SU-DHL-6 (cell line): ENCODE results near the gene CUL7.

ENCODE experiments used
- H2AFZ ChIP-seq: fragments of 200-600 bp; sonication (generic); 2 replicates; pipeline ENCODE4 v1.6.1; 2014; ENCODE audit warnings: low read depth, mild to moderate bottlenecking, moderate library complexity, mixed read lengths, antibody characterized with exemption, low read length; ENCODE audit not compliant: severe bottlenecking
- H3F3A ChIP-seq: fragments of 200-600 bp; shearing (Covaris generic); 2 replicates; pipeline ENCODE4 v1.6.0; 2016; ENCODE audit warnings: antibody characterized with exemption, mild to moderate bottlenecking; ENCODE audit not compliant: insufficient read depth
- H3K27ac ChIP-seq: fragments of 200-600 bp; sonication (generic); 2 replicates; pipeline ENCODE4 v1.5.1; 2016; ENCODE audit warnings: low read depth, mild to moderate bottlenecking, low read length, moderate library complexity, mixed read lengths
- H3K27me3 ChIP-seq: fragments of 200-600 bp; sonication (generic), shearing (Covaris generic); 2 replicates; pipeline ENCODE4 v1.6.0; 2014; ENCODE audit warnings: mild to moderate bottlenecking, low read length
- H3K36me3 ChIP-seq: fragments of 200-600 bp; sonication (generic); 2 replicates; pipeline ENCODE4 v1.6.1; 2014; ENCODE audit warnings: mild to moderate bottlenecking, low read length, mixed read lengths
- H3K4me2 ChIP-seq: fragments of 300-600, 200-600 bp; shearing (Covaris generic), sonication (generic); 2 replicates; pipeline ENCODE4 v1.6.0; 2014; ENCODE audit warnings: low read length, low read depth, mild to moderate bottlenecking; ENCODE audit not compliant: poor library complexity, severe bottlenecking
- H3K4me3 ChIP-seq: fragments of 200-600 bp; sonication (generic); 2 replicates; pipeline ENCODE4 v1.5.1; 2014; ENCODE audit warnings: antibody characterized with exemption, low read length, mild to moderate bottlenecking, mixed read lengths; ENCODE audit not compliant: insufficient read depth, poor library complexity, severe bottlenecking
- H3K79me2 ChIP-seq: fragments of 200-600 bp; sonication (generic); 2 replicates; pipeline ENCODE4 v1.6.1; 2014; ENCODE audit warnings: mild to moderate bottlenecking, low read length, moderate library complexity; ENCODE audit not compliant: insufficient read depth
- H3K9ac ChIP-seq: fragments of 200-600 bp; sonication (generic); 2 replicates; pipeline ENCODE4 v1.7.0; 2014; ENCODE audit warnings: mild to moderate bottlenecking, low read length
- H3K9me2 ChIP-seq: fragments of 200-600 bp; sonication (generic); replicated peaks from 2 replicates; pipeline ENCODE4 v1.6.1; 2014; ENCODE audit warnings: low read length; ENCODE audit not compliant: insufficient read depth
- H3K9me3 ChIP-seq: fragments of 200-600 bp; sonication (generic); 2 replicates; pipeline ENCODE4 v1.6.1; 2014; ENCODE audit warnings: low read length, mixed read lengths; ENCODE audit not compliant: insufficient read depth
- H4K20me1 ChIP-seq: fragments of 200-600 bp; sonication (generic); 2 replicates; pipeline ENCODE4 v1.6.1; 2014; ENCODE audit warnings: low read depth, mild to moderate bottlenecking, antibody characterized with exemption, low read length, moderate library complexity, mixed read lengths
- CTCF ChIP-seq: fragments of 200-600 bp; sonication (generic); IDR thresholded peaks from one replicate; pipeline ENCODE4 v1.5.1; 2017; ENCODE audit warnings: antibody characterized with exemption, mild to moderate bottlenecking, low read length, moderate library complexity; ENCODE audit not compliant: insufficient read depth, poor library complexity, severe bottlenecking
- EZH2phosphoT487 ChIP-seq: fragments of 200-600 bp; sonication (generic), shearing (Covaris generic); conservative IDR thresholded peaks from 2 replicates; pipeline ENCODE4 v1.6.1; 2018; ENCODE audit warnings: mild to moderate bottlenecking, antibody characterized with exemption, low read length, moderate library complexity, mixed read lengths

The CUL7 gene

GRCh38 chr6:43091020-43091419 is 37.4 kb upstream of the CUL7 start:
- Histone ChIP-seq H3K9ac (no peak overlapping the region), H3K27me3 (no peaks in the 10 kb centered on the region), H3K27ac (no peak overlapping the region), H3K9me2 (no peaks in the 10 kb centered on the region), H2AFZ (no peak overlapping the region), H3K4me3 (no peak overlapping the region), H3K4me2 (no peak overlapping the region), H4K20me1 (no peaks in the 10 kb centered on the region), H3K36me3 (no peaks in the 10 kb centered on the region), H3K9me3 (no peaks in the 10 kb centered on the region), H3K79me2 (no peaks in the 10 kb centered on the region), H3F3A (no peaks in the 10 kb centered on the region)
- TF ChIP-seq CTCF (no peak), EZH2phosphoT487 (no peak)

- no peak overlapping the region for H3K4me2 ChIP-seq
- no peak for TF ChIP-seq EZH2phosphoT487
- TF ChIP-seq CTCF, result no peak
- H3K9ac ChIP-seq, result no peak overlapping the region
- no peaks in the 10 kb centered on the region for H3K27me3 ChIP-seq
- H3K9me3 ChIP-seq, result no peaks in the 10 kb centered on the region
- H3K4me3 ChIP-seq, result no peak overlapping the region
- H3K9me2 ChIP-seq, result no peaks in the 10 kb centered on the region
- H4K20me1 ChIP-seq, result no peaks in the 10 kb centered on the region
- no peaks in the 10 kb centered on the region for H3K79me2 ChIP-seq
- H3K36me3 ChIP-seq, result no peaks in the 10 kb centered on the region
- H2AFZ ChIP-seq, result no peak overlapping the region
- H3K27ac ChIP-seq, result no peak overlapping the region
- H3F3A ChIP-seq, result no peaks in the 10 kb centered on the region
Observed at GRCh38 chr6:43090559-43090956, 36.9 kb upstream of the CUL7 start.

GRCh38 chr6:43089874-43090558 is 36.4 kb upstream of the CUL7 start:
- no peaks in the 10 kb centered on the region for H3F3A ChIP-seq
- H3K79me2 ChIP-seq, result no peaks in the 10 kb centered on the region
- no peaks in the 10 kb centered on the region for H3K27me3 ChIP-seq
- TF ChIP-seq EZH2phosphoT487, result no peak
- TF ChIP-seq CTCF, result no peak
- H3K36me3 ChIP-seq, result no peaks in the 10 kb centered on the region
- no peak overlapping the region for H3K4me3 ChIP-seq
- H3K4me2 ChIP-seq, result no peak overlapping the region
- H2AFZ ChIP-seq, result no peak overlapping the region
- H3K27ac ChIP-seq, result no peak overlapping the region
- no peaks in the 10 kb centered on the region for H3K9me2 ChIP-seq
- no peak overlapping the region for H3K9ac ChIP-seq
- no peaks in the 10 kb centered on the region for H3K9me3 ChIP-seq
- no peaks in the 10 kb centered on the region for H4K20me1 ChIP-seq
